SK-N-SH treated with all-trans-retinoic acid at 6 μM for 48 hours (cell line): Measurements from ENCODE around the gene CLDN8.

Experiments
- ARNTL ChIP-seq: fragments of 450-650 bp; formaldehyde crosslinking; IDR thresholded peaks from 2 replicates; pipeline ENCODE4 v1.5.0; 2020; ENCODE audit warnings: low read depth, mild to moderate bottlenecking, moderate library complexity, borderline replicate concordance
- CREB5 ChIP-seq: fragments of 250-450 bp; sonication (Bioruptor Pico); IDR thresholded peaks from 2 replicates; pipeline ENCODE4 v1.5.1; 2020; ENCODE audit warnings: low read depth, mild to moderate bottlenecking, moderate library complexity
- ESRRG ChIP-seq: fragments of 250-450 bp; sonication (Bioruptor Pico); IDR thresholded peaks from 2 replicates; pipeline ENCODE4 v1.6.1; 2021; ENCODE audit warnings: mild to moderate bottlenecking
- OSR1 ChIP-seq: fragments of 250-450 bp; sonication (Bioruptor Pico); IDR thresholded peaks from 2 replicates; pipeline ENCODE4 v1.8.0; 2022; ENCODE audit warnings: moderate library complexity, mild to moderate bottlenecking, inconsistent platforms
- PATZ1 ChIP-seq: fragments of 250-450 bp; sonication (Bioruptor Pico); IDR thresholded peaks from 2 replicates; pipeline ENCODE4 v1.8.0; 2020; ENCODE audit warnings: mild to moderate bottlenecking, moderate library complexity, borderline replicate concordance
- SNAI2 ChIP-seq: fragments of 250-450 bp; sonication (Bioruptor Pico); IDR thresholded peaks from 2 replicates; pipeline ENCODE4 v1.5.0; 2020; ENCODE audit warnings: mild to moderate bottlenecking, moderate library complexity
- TCF4 ChIP-seq: fragments of 250-450 bp; sonication (Bioruptor Pico); IDR thresholded peaks from 2 replicates; pipeline ENCODE4 v1.8.0; 2021; ENCODE audit warnings: mild to moderate bottlenecking, moderate library complexity, borderline replicate concordance
- TOX ChIP-seq: fragments of 250-450 bp; sonication (Bioruptor Pico); IDR thresholded peaks from 2 replicates; pipeline ENCODE4 v1.8.0; 2021; ENCODE audit warnings: mild to moderate bottlenecking, moderate library complexity, borderline replicate concordance
- TSHZ2 ChIP-seq: fragments of 250-450 bp; sonication (Bioruptor Pico); IDR thresholded peaks from 2 replicates; pipeline ENCODE4 v1.5.0; 2020; ENCODE audit warnings: mild to moderate bottlenecking, moderate library complexity
- ZFP3 ChIP-seq: fragments of 250-450 bp; sonication (Bioruptor Pico); IDR thresholded peaks from 2 replicates; pipeline ENCODE4 v1.5.0; 2020; ENCODE audit warnings: mild to moderate bottlenecking, moderate library complexity
- ZFP30 ChIP-seq: fragments of 450-650 bp; formaldehyde crosslinking; IDR thresholded peaks from 2 replicates; pipeline ENCODE4 v1.5.0; 2022; ENCODE audit warnings: mild to moderate bottlenecking, moderate library complexity
- ZNF70 ChIP-seq: fragments of 450-650 bp; formaldehyde crosslinking; IDR thresholded peaks from 2 replicates; pipeline ENCODE4 v1.5.0; 2020; ENCODE audit warnings: mild to moderate bottlenecking, moderate library complexity

- TF ChIP-seq TCF4 (no peak), TOX (CRISPR knock-in tag) (no peak), PATZ1 (no peak), ESRRG (CRISPR knock-in tag) (no peak), OSR1 (CRISPR knock-in tag) (no peak), ZFP3 (CRISPR knock-in tag) (no peak), CREB5 (CRISPR knock-in tag) (no peak), ZFP30 (no peak), TSHZ2 (CRISPR knock-in tag) (no peak), ARNTL (no peak), SNAI2 (CRISPR knock-in tag) (no peak), ZNF70 (CRISPR knock-in tag) (no peak)
Observed at GRCh38 chr21:30227128-30227527, 11.2 kb upstream of the CLDN8 start.
